Endothelial cell of umbilical vein (primary cell): Measurements from ENCODE around the gene DNAAF5. TPM values are rescaled to one million over a fixed set of nuclear protein-coding genes. Genes with fewer than 3 reads are reported as not detected.

Experiments used
- BruUV-seq: library from RNA; stranded (reverse); fragments of 400-500 nt; replicated peaks from 2 replicates; lab custom pipeline; 2021; lab: Mats Ljungman, UMichigan
- CTCF ChIA-PET: fragments of 300-600, 350-600 bp; sonication (Branson Sonifier 250); formaldehyde crosslinking; loops from one replicate; lab custom pipeline; 2021; ENCODE audit warnings: antibody characterized with exemption, inconsistent platforms; lab: Charles Lee
- POLR2A ChIA-PET: fragments of 300-600, 350-600 bp; sonication (Branson Sonifier 250); formaldehyde crosslinking; loops from one replicate; lab custom pipeline; 2021; ENCODE audit warnings: antibody characterized with exemption, inconsistent platforms; lab: Charles Lee
- DNase-seq: peaks from one replicate; pipeline ENCODE4 v3.0.0-alpha.2; 2011; ENCODE audit warnings: low read depth, low spot score
- FAIRE-seq: peaks from 2 replicates; lab custom pipeline; 2011; peaks lifted over from hg19 to GRCh38; lab: Jason Lieb, UNC
- H2AFZ ChIP-seq: 2 replicates; pipeline ENCODE4 v1.6.0; 2012; ENCODE audit warnings: low read depth, low read length, control low read depth, inconsistent platforms
- H3K27ac ChIP-seq: 2 replicates; pipeline ENCODE4 v1.5.1; 2011; ENCODE audit warnings: low read depth, mild to moderate bottlenecking, control low read depth, low read length, moderate library complexity; ENCODE audit not compliant: insufficient read depth
- H3K27me3 ChIP-seq, 2 experiments: 2 replicates each; pipeline versions ENCODE4 v1.6.0 to v1.6.1; 2011; ENCODE audit warnings: low read length in 2 of 2, mixed read lengths in 1 of 2; ENCODE audit not compliant: control insufficient read depth in 2 of 2, insufficient read depth in 2 of 2
- H3K36me3 ChIP-seq, 2 experiments: 2 replicates in 1 of 2; 3 replicates in 1 of 2; pipeline ENCODE4 v1.5.1; 2011; ENCODE audit warnings: low read length in 2 of 2, mild to moderate bottlenecking in 1 of 2, moderate library complexity in 1 of 2; ENCODE audit not compliant: control insufficient read depth in 2 of 2, insufficient read depth in 2 of 2; ENCODE audit errors: extremely low read depth in 1 of 2
- H3K4me1 ChIP-seq: 3 replicates; pipeline ENCODE4 v1.5.1; 2011; ENCODE audit warnings: mild to moderate bottlenecking, low read length; ENCODE audit not compliant: control insufficient read depth, insufficient read depth; ENCODE audit errors: extremely low read depth
- H3K4me2 ChIP-seq: 2 replicates; pipeline ENCODE4 v1.6.1; 2011; ENCODE audit warnings: low read length, control low read depth, mixed read lengths; ENCODE audit not compliant: insufficient read depth
- H3K4me3 ChIP-seq, 3 experiments: fragments of 200-600 bp in 1 of 3; sonication (generic), shearing (Covaris generic) in 1 of 3; replicated peaks in 1 of 3; 2 replicates each; pipeline ENCODE4 v1.5.1; 2011 to 2016; ENCODE audit warnings: control low read depth in 3 of 3, low read length in 3 of 3, mild to moderate bottlenecking in 2 of 3, inconsistent platforms in 1 of 3, low read depth in 1 of 3, moderate library complexity in 1 of 3; ENCODE audit not compliant: insufficient read depth in 1 of 3
- H3K79me2 ChIP-seq: 2 replicates; pipeline ENCODE4 v1.6.0; 2012; ENCODE audit warnings: low read length, inconsistent platforms; ENCODE audit not compliant: control insufficient read depth, insufficient read depth
- H3K9ac ChIP-seq: replicated peaks from 2 replicates; pipeline ENCODE3; 2011; ENCODE audit warnings: low read length, control low read depth; ENCODE audit not compliant: insufficient read depth; ENCODE audit errors: extremely low read depth
- H3K9me1 ChIP-seq: replicated peaks from 3 replicates; pipeline ENCODE4 v1.6.0; 2011; ENCODE audit warnings: mild to moderate bottlenecking, low read length; ENCODE audit not compliant: control insufficient read depth, insufficient read depth; ENCODE audit errors: extremely low read depth
- H3K9me3 ChIP-seq: replicated peaks from 2 replicates; pipeline ENCODE4 v1.5.1; 2012; ENCODE audit warnings: low read length, inconsistent platforms; ENCODE audit not compliant: control insufficient read depth, insufficient read depth
- H4K20me1 ChIP-seq: replicated peaks from 2 replicates; pipeline ENCODE3; 2011; ENCODE audit warnings: mild to moderate bottlenecking, low read length; ENCODE audit not compliant: control insufficient read depth, insufficient read depth; ENCODE audit errors: extremely low read depth
- EZH2 ChIP-seq: IDR thresholded peaks from 2 replicates; pipeline ENCODE4 v1.6.1; 2012; ENCODE audit warnings: borderline replicate concordance, low read depth, mild to moderate bottlenecking, moderate library complexity, low read length, inconsistent platforms; ENCODE audit not compliant: severe bottlenecking
- FOS ChIP-seq: IDR thresholded peaks from 2 replicates; pipeline ENCODE4 v1.6.1; 2011; ENCODE audit warnings: mild to moderate bottlenecking, low read length, moderate library complexity, borderline replicate concordance; ENCODE audit not compliant: insufficient read depth
- GATA2 ChIP-seq: IDR thresholded peaks from 2 replicates; pipeline ENCODE4 v1.7.0; 2011; ENCODE audit warnings: low read depth, mild to moderate bottlenecking, moderate library complexity, mixed read lengths, low read length; ENCODE audit not compliant: insufficient read length, insufficient read depth
- JUN ChIP-seq: IDR thresholded peaks from 2 replicates; pipeline ENCODE4 v1.6.1; 2011; ENCODE audit warnings: borderline replicate concordance, low read depth; ENCODE audit not compliant: insufficient read length, insufficient read depth
- MYC ChIP-seq: IDR thresholded peaks from one replicate; pipeline ENCODE4 v1.6.1; 2011; ENCODE audit warnings: mild to moderate bottlenecking, low read depth, low read length
- POLR2A ChIP-seq: IDR thresholded peaks from 2 replicates; pipeline ENCODE4 v1.6.1; 2012; ENCODE audit warnings: low read depth, mild to moderate bottlenecking, control low read depth, low read length
- POLR2AphosphoS5 ChIP-seq: IDR thresholded peaks from 2 replicates; pipeline ENCODE4 v1.6.1; 2012; ENCODE audit warnings: low read depth, mild to moderate bottlenecking, control low read depth, low read length, moderate library complexity; ENCODE audit not compliant: insufficient read depth
- dilution Hi-C: fragments of 300-500 bp; cut with MboI; formaldehyde crosslinking; loops from one replicate; pipeline ENCODE4 v1.15.0; 2019; ENCODE audit warnings: low sequenced_read_pairs; ENCODE audit not compliant: extremely low pct_ligation_motif_present
- intact Hi-C: fragments of 100-400 bp; cut with micrococcal nuclease; formaldehyde crosslinking; loops from one replicate; pipeline ENCODE4 v1.10.0; 2022
- polyA plus RNA-seq, 4 experiments: library from polyadenylated mRNA; depleted of rRNA in 3 of 4; stranded (reverse) in 3 of 4; unstranded in 1 of 4; fragments of >200 nt; gene quantifications; 2 replicates each; pipeline versions ENCODE4 v1.2.1 to v1.2.3, GENCODE V29; 2011 to 2012; ENCODE audit warnings: missing spikeins in 1 of 4
- total RNA-seq: library from RNA; stranded (reverse); gene quantifications from 2 replicates; pipeline ENCODE4 v1.2.3, GENCODE V29; 2021
- TF ChIP-seq, protein P1 (sequence below), 2 donors: IDR thresholded peaks; 1 replicate in 1 of 2; 2 replicates in 1 of 2; pipeline ENCODE4 v1.5.1; 2011; ENCODE audit warnings: low read length in 2 of 2, mild to moderate bottlenecking in 2 of 2, moderate library complexity in 2 of 2, control low read depth in 1 of 2, inconsistent platforms in 1 of 2, low read depth in 1 of 2; ENCODE audit not compliant: insufficient read depth in 1 of 2; ENCODE audit errors: extremely low read depth in 1 of 2
- TF ChIP-seq, protein P2 (sequence below): IDR thresholded peaks from 2 replicates; pipeline ENCODE4 v1.6.1; 2011; ENCODE audit not compliant: insufficient read depth, insufficient read length

Gene DNAAF5
- total and polyA plus RNA-seq, 2 donors (not counting 3 experiments of a cell fraction or from before 2014, with no cell fraction given) = 49.3 to 65.5 TPM

DNA sequence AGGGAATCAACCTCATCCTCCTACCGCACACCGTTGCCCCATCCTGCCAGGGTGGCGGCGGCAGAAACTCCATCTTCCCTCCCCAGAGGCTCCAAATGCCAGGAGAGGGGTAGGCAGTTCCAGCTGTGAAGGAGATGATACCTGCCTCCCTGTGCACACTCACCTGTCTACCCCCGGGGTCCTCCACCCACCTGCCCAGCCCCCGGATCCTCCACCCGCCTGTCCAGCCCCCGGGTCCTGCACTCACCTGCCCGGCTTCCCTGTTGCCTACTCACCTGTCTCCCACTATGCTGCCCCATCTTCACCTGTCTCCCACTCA lies 13.4 kb upstream of the DNAAF5 start:
- no peaks in the 10 kb centered on the region for H3K9me3 ChIP-seq
- intact Hi-C loops (loop anchor here (5.0 kb wide), 1 partner anchor 196 kb away; the partner anchor contains the start of gene PDGFA), dilution Hi-C loops (no loop called here)
- no peaks in the 10 kb centered on the region for H4K20me1 ChIP-seq
- FAIRE-seq (no peak), DNase-seq (no peak)
- POLR2A ChIA-PET = no interaction called here
- TF ChIP-seq GATA2 = no peak
- TF ChIP-seq, protein P1, sequence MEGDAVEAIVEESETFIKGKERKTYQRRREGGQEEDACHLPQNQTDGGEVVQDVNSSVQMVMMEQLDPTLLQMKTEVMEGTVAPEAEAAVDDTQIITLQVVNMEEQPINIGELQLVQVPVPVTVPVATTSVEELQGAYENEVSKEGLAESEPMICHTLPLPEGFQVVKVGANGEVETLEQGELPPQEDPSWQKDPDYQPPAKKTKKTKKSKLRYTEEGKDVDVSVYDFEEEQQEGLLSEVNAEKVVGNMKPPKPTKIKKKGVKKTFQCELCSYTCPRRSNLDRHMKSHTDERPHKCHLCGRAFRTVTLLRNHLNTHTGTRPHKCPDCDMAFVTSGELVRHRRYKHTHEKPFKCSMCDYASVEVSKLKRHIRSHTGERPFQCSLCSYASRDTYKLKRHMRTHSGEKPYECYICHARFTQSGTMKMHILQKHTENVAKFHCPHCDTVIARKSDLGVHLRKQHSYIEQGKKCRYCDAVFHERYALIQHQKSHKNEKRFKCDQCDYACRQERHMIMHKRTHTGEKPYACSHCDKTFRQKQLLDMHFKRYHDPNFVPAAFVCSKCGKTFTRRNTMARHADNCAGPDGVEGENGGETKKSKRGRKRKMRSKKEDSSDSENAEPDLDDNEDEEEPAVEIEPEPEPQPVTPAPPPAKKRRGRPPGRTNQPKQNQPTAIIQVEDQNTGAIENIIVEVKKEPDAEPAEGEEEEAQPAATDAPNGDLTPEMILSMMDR (IDR thresholded peaks at IDR 0.05; ENCODE audit: extremely low read depth in 1 of 2, insufficient read depth in 1 of 2, low read depth in 1 of 2, low read length in 2 of 2) = no peak
- TF ChIP-seq, protein P2, sequence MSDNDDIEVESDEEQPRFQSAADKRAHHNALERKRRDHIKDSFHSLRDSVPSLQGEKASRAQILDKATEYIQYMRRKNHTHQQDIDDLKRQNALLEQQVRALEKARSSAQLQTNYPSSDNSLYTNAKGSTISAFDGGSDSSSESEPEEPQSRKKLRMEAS = no peak
- no peak for TF ChIP-seq FOS
- no peak for TF ChIP-seq JUN
- no peak for TF ChIP-seq POLR2AphosphoS5
- TF ChIP-seq MYC = no peak
- no peak for TF ChIP-seq POLR2A
- no peak for TF ChIP-seq EZH2
- no peaks in the 10 kb centered on the region for H3K36me3 ChIP-seq
- no peaks in the 10 kb centered on the region for H3K9me1 ChIP-seq
- H3K9ac ChIP-seq = no peak overlapping the region
- H2AFZ ChIP-seq = no peak overlapping the region
- no peak overlapping the region for H3K4me3 ChIP-seq
- CTCF ChIA-PET = no interaction called here
- H3K4me2 ChIP-seq = no peak overlapping the region
- H3K27me3 ChIP-seq = no peaks in the 10 kb centered on the region
- no peaks in the 10 kb centered on the region for H3K79me2 ChIP-seq
- H3K27ac ChIP-seq = no peak overlapping the region
- BruUV-seq = no TSS peak
- peaks cover 6% of the 10 kb centered on the region for H3K4me1 ChIP-seq
